IMR-90 (cell line): ENCODE measurements around the gene BCCIP. TPM values are rescaled to one million over a fixed set of nuclear protein-coding genes. Genes with fewer than 3 reads are reported as not detected.

Experiments used
- ATAC-seq: fragments of 200-7000 bp; cut with Tn5 transposase; 2 replicates; pipeline ENCODE4 v1.9.1; 2020; ENCODE audit warnings: low read depth, mild to moderate bottlenecking, moderate library complexity
- BruUV-seq: library from RNA; stranded (reverse); fragments of 400-500 nt; replicated peaks from 2 replicates; lab custom pipeline; 2021; lab: Mats Ljungman, UMichigan
- CTCF ChIA-PET: fragments of 300-600 bp; formaldehyde crosslinking; extraction: SDS; loops from one replicate; lab custom pipeline; 2021; ENCODE audit warnings: antibody characterized with exemption; lab: Yijun Ruan, JAX
- POLR2A ChIA-PET: fragments of 300-600 bp; sonication (Branson Sonifier 250); formaldehyde crosslinking; loops from one replicate; lab custom pipeline; 2022; ENCODE audit warnings: antibody characterized with exemption; ENCODE audit not compliant: unreplicated experiment; lab: Charles Lee
- DNase-seq: peaks from one replicate; pipeline ENCODE4 v3.0.0; 2013
- H2AFZ ChIP-seq: replicated peaks from 2 replicates; pipeline ENCODE3; 2013; ENCODE audit warnings: low read length, mild to moderate bottlenecking; ENCODE audit not compliant: poor library complexity
- H2AK5ac ChIP-seq: 2 replicates; pipeline ENCODE4 v1.6.1; 2013; ENCODE audit warnings: low read depth, low read length, inconsistent platforms
- H2AK9ac ChIP-seq: replicated peaks from 2 replicates; pipeline ENCODE3; 2013; ENCODE audit warnings: mild to moderate bottlenecking, low read depth, low read length, moderate library complexity; ENCODE audit not compliant: poor library complexity
- H2BK120ac ChIP-seq: 2 replicates; pipeline ENCODE4 v1.6.1; 2013; ENCODE audit warnings: low read depth, low read length, inconsistent platforms
- H2BK15ac ChIP-seq: 3 replicates; pipeline ENCODE4 v1.6.1; 2013; ENCODE audit warnings: low read depth, low read length, inconsistent platforms
- H2BK20ac ChIP-seq: 2 replicates; pipeline ENCODE4 v1.6.1; 2013; ENCODE audit warnings: low read depth, mild to moderate bottlenecking, inconsistent platforms, low read length, moderate library complexity
- H2BK5ac ChIP-seq: 2 replicates; pipeline ENCODE4 v1.6.1; 2013; ENCODE audit warnings: mild to moderate bottlenecking, low read depth, low read length, inconsistent platforms; ENCODE audit not compliant: poor library complexity, severe bottlenecking
- H3K14ac ChIP-seq: replicated peaks from 2 replicates; pipeline ENCODE4 v1.6.1; 2013; ENCODE audit warnings: low read depth, low read length, inconsistent platforms
- H3K18ac ChIP-seq: 2 replicates; pipeline ENCODE4 v1.6.1; 2013; ENCODE audit warnings: low read depth, low read length, control low read depth
- H3K23ac ChIP-seq: 2 replicates; pipeline ENCODE4 v1.6.1; 2013; ENCODE audit warnings: low read depth, low read length, inconsistent platforms
- H3K27ac ChIP-seq: 2 replicates; pipeline ENCODE4 v1.5.1; 2013; ENCODE audit warnings: mild to moderate bottlenecking, control low read depth, low read length; ENCODE audit not compliant: insufficient read depth
- H3K27me3 ChIP-seq: 2 replicates; pipeline ENCODE4 v1.6.1; 2013; ENCODE audit warnings: low read length; ENCODE audit not compliant: control insufficient read depth, insufficient read depth
- H3K36me3 ChIP-seq: 2 replicates; pipeline ENCODE4 v1.6.1; 2013; ENCODE audit warnings: low read length, mixed read lengths; ENCODE audit not compliant: control insufficient read depth, insufficient read depth
- H3K4ac ChIP-seq: 2 replicates; pipeline ENCODE4 v1.6.1; 2013; ENCODE audit warnings: low read depth, low read length, inconsistent platforms
- H3K4me1 ChIP-seq: 2 replicates; pipeline ENCODE4 v1.6.1; 2013; ENCODE audit warnings: low read length, mixed read lengths; ENCODE audit not compliant: control insufficient read depth, insufficient read depth
- H3K4me2 ChIP-seq: 2 replicates; pipeline ENCODE4 v1.6.1; 2013; ENCODE audit warnings: low read depth, mild to moderate bottlenecking, control low read depth, low read length, moderate library complexity
- H3K4me3 ChIP-seq: 2 replicates; pipeline ENCODE4 v1.5.1; 2013; ENCODE audit warnings: low read depth, mild to moderate bottlenecking, control low read depth, low read length, moderate library complexity; ENCODE audit not compliant: insufficient read depth
- H3K56ac ChIP-seq: 2 replicates; pipeline ENCODE4 v1.6.1; 2013; ENCODE audit warnings: low read length, inconsistent platforms; ENCODE audit not compliant: insufficient read depth; ENCODE audit errors: extremely low read depth
- H3K79me1 ChIP-seq, 2 experiments: 2 replicates each; pipeline ENCODE4 v1.6.1; 2013; ENCODE audit warnings: low read length in 2 of 2, inconsistent platforms in 1 of 2, low read depth in 1 of 2
- H3K9ac ChIP-seq: 2 replicates; pipeline ENCODE4 v1.6.1; 2013; ENCODE audit warnings: low read depth, low read length, control low read depth
- H3K9me1 ChIP-seq: 2 replicates; pipeline ENCODE4 v1.6.1; 2013; ENCODE audit warnings: low read length, inconsistent platforms; ENCODE audit not compliant: insufficient read depth
- H3K9me3 ChIP-seq: 2 replicates; pipeline ENCODE4 v1.6.1; 2013; ENCODE audit warnings: low read length; ENCODE audit not compliant: control insufficient read depth, insufficient read depth
- H4K20me1 ChIP-seq: 2 replicates; pipeline ENCODE4 v1.6.1; 2013; ENCODE audit warnings: low read length, inconsistent platforms; ENCODE audit not compliant: insufficient read depth
- H4K5ac ChIP-seq: 2 replicates; pipeline ENCODE4 v1.6.1; 2013; ENCODE audit warnings: mild to moderate bottlenecking, low read depth, low read length, control low read depth
- H4K8ac ChIP-seq, 2 experiments: 2 replicates each; pipeline ENCODE4 v1.6.1; 2013; ENCODE audit warnings: low read depth in 2 of 2, low read length in 2 of 2, control low read depth in 1 of 2, inconsistent platforms in 1 of 2
- H4K91ac ChIP-seq: 2 replicates; pipeline ENCODE4 v1.6.1; 2013; ENCODE audit warnings: low read depth, low read length, inconsistent platforms; ENCODE audit not compliant: insufficient read depth
- BHLHE40 ChIP-seq: fragments of 150-350 bp; IDR thresholded peaks from 2 replicates; pipeline ENCODE4 v1.6.1; 2016; ENCODE audit warnings: mild to moderate bottlenecking, low read depth, low read length
- CHD1 ChIP-seq: IDR thresholded peaks from 2 replicates; pipeline ENCODE4 v1.6.1; 2012; ENCODE audit warnings: low read depth, low read length, improper control_type of control experiment
- MXI1 ChIP-seq: IDR thresholded peaks from 2 replicates; pipeline ENCODE4 v1.6.1; 2012; ENCODE audit warnings: low read depth, mild to moderate bottlenecking, low read length, moderate library complexity, borderline replicate concordance
- POLR2A ChIP-seq: IDR thresholded peaks from 2 replicates; pipeline ENCODE4 v1.6.1; 2012; ENCODE audit warnings: mild to moderate bottlenecking, low read depth, low read length
- SMC3 ChIP-seq: fragments of 150-350 bp; IDR thresholded peaks from 2 replicates; pipeline ENCODE4 v1.6.1; 2016; ENCODE audit warnings: low read depth, mild to moderate bottlenecking, antibody characterized with exemption, low read length, moderate library complexity
- USF2 ChIP-seq: fragments of 150-350 bp; IDR thresholded peaks from 2 replicates; pipeline ENCODE4 v1.6.1; 2017; ENCODE audit warnings: mild to moderate bottlenecking, antibody characterized with exemption, low read length, low read depth
- WGBS, 2 experiments: methylation state at CpG; one replicate each; pipeline versions ENCODE4 v1.1.5 to v1.1.7; 2013; ENCODE audit warnings: missing lambda C conversion rate in 2 of 2; ENCODE audit not compliant: insufficient read length in 1 of 2; ENCODE audit errors: extremely low coverage in 2 of 2; 5-methylcytosine and 5-hydroxymethylcytosine counted together
- dilution Hi-C: fragments of 300-500 bp; cut with HindIII; formaldehyde crosslinking; loops from one replicate; pipeline ENCODE4 v1.14.3; 2018; ENCODE audit warnings: low sequenced_read_pairs; ENCODE audit not compliant: unreplicated experiment
- in situ Hi-C: fragments of 300-500 bp; cut with MboI; formaldehyde crosslinking; loops from 3 replicates; pipeline ENCODE4 v1.14.3; 2019; ENCODE audit warnings: low sequenced_read_pairs, inconsistent platforms, mixed read lengths
- intact Hi-C: fragments of 100-400 bp; cut with micrococcal nuclease; formaldehyde crosslinking; loops from 2 replicates; pipeline ENCODE4 v1.10.0; 2022
- polyA plus RNA-seq, 3 experiments: library from polyadenylated mRNA; depleted of rRNA; stranded (reverse); fragments of >200 nt; gene quantifications; 2 replicates each; pipeline ENCODE4 v1.2.3, GENCODE V29; 2012; ENCODE audit warnings: low replicate concordance in 1 of 3
- total RNA-seq: library from RNA; depleted of rRNA; stranded (reverse); fragments of >200 nt; gene quantifications from 2 replicates; pipeline ENCODE4 v1.2.3, GENCODE V29; 2012

The BCCIP gene
- total and polyA plus RNA-seq, 2 of the 4 experiments (the other 2 are of a cell fraction): 31.9 to 49.2 TPM

- Histone ChIP-seq H3K14ac (no peak overlapping the region), H3K9me1 (peaks cover 7% of the 10 kb centered on the region; the same call in 1 of the 2 replicates), H2BK20ac (no peak overlapping the region), H4K5ac (no peak overlapping the region), H2AFZ (no peak overlapping the region), H3K4me2 (no peak overlapping the region), H2BK120ac (no peak overlapping the region), H3K79me1 (peaks cover 15 to 21% of the 10 kb centered on the region in 2 experiments), H3K4me1 (peaks cover 12% of the 10 kb centered on the region), H2AK5ac (no peak overlapping the region), H3K56ac (no peak overlapping the region), H3K4ac (no peak overlapping the region), H4K8ac (no peak overlapping the region), H3K23ac (no peak overlapping the region), H3K36me3 (peaks cover 3% of the 10 kb centered on the region; the same call in 1 of the 2 replicates), H3K9me3 (no peaks in the 10 kb centered on the region), H3K9ac (no peak overlapping the region), H3K27me3 (no peaks in the 10 kb centered on the region), H2BK5ac (no peak overlapping the region), H2BK15ac (no peak overlapping the region), H4K20me1 (peaks cover 10% of the 10 kb centered on the region), H3K27ac (no peak overlapping the region), H3K18ac (no peak overlapping the region), H4K91ac (no peak overlapping the region), H2AK9ac (no peak overlapping the region), H3K4me3 (no peak overlapping the region)
- dilution Hi-C loops: no loop called here
- intact Hi-C loops: no loop called here
- TF ChIP-seq CHD1 (no peak), BHLHE40 (no peak), MXI1 (no peak), SMC3 (no peak), USF2 (no peak), POLR2A (no peak)
- peak; percentile 62 for DNase-seq
- POLR2A ChIA-PET: interaction anchor here (1.0 kb wide), 1 partner anchor 15 kb away, joined by 3 read pairs; no protein-coding TSS in a partner anchor
- WGBS, 2 experiments: no CpG with 5 or more reads among the region's 1 CpG
- CTCF ChIA-PET: no interaction called here
- no peak for ATAC-seq
- in situ Hi-C loops: no loop called here
- no TSS peak for BruUV-seq
Measured at GRCh38 chr10:125882596-125882995, 59.2 kb downstream of the BCCIP start.
